Mesothelial cell of epicardium (in vitro differentiated cells): ENCODE measurements around the gene RBM26. TPM values are rescaled to one million over a fixed set of nuclear protein-coding genes. Genes with fewer than 3 reads are reported as not detected.

Experiments used
- DNase-seq, 2 experiments: peaks; one replicate each; pipeline ENCODE4 v3.0.0; 2021; ENCODE audit warnings: low spot score in 2 of 2; ENCODE audit not compliant: unreplicated experiment in 2 of 2
- H3K27ac Mint-ChIP-seq: 2 replicates; pipeline ENCODE4 v1.8.0; 2021; ENCODE audit warnings: mixed read lengths
- H3K27me3 Mint-ChIP-seq: 2 replicates; pipeline ENCODE4 v1.8.0; 2021; ENCODE audit warnings: low read depth, mixed read lengths
- H3K36me3 Mint-ChIP-seq: 2 replicates; pipeline ENCODE4 v1.8.0; 2021; ENCODE audit warnings: mixed read lengths
- H3K4me1 Mint-ChIP-seq: 2 replicates; pipeline ENCODE4 v1.8.0; 2021; ENCODE audit warnings: mixed read lengths
- H3K4me3 Mint-ChIP-seq: 2 replicates; pipeline ENCODE4 v1.8.0; 2021; ENCODE audit warnings: mild to moderate bottlenecking, moderate library complexity, mixed read lengths
- H3K9me3 Mint-ChIP-seq: 2 replicates; pipeline ENCODE4 v1.8.0; 2021; ENCODE audit warnings: mixed read lengths
- total RNA-seq: library from RNA; stranded (reverse); gene quantifications from 3 replicates; pipeline ENCODE4 v1.2.1, GENCODE V29; 2021
- TF ChIP-seq, protein P1 (sequence below): fragments of 200-600 bp; sonication (generic); IDR thresholded peaks from one replicate; pipeline ENCODE4 v1.5.0; 2021; ENCODE audit warnings: antibody characterized with exemption; ENCODE audit not compliant: unreplicated experiment

Gene RBM26
- total RNA-seq, 1 donor from 2014 or later, result 87.3 TPM

DNA sequence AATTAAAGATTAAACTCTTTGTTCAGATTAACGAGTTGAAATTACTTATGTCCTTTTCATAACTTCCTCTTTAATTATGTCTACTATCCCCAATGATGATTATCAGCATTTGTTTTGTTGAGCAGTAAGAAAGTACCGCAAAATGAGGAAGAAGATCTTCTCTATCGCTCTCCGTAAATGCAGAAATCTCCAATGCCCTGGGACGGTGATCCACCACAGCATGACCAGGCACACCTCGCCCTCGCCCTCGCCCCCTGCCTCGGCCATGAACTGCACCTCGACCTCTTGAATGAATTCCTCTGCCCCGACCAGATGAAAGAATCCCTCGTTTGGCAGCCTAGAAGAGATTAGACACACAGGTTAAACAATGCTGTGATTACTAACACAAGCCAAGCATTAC lies 69.1 kb downstream of the RBM26 start:
- TF ChIP-seq, protein P1, sequence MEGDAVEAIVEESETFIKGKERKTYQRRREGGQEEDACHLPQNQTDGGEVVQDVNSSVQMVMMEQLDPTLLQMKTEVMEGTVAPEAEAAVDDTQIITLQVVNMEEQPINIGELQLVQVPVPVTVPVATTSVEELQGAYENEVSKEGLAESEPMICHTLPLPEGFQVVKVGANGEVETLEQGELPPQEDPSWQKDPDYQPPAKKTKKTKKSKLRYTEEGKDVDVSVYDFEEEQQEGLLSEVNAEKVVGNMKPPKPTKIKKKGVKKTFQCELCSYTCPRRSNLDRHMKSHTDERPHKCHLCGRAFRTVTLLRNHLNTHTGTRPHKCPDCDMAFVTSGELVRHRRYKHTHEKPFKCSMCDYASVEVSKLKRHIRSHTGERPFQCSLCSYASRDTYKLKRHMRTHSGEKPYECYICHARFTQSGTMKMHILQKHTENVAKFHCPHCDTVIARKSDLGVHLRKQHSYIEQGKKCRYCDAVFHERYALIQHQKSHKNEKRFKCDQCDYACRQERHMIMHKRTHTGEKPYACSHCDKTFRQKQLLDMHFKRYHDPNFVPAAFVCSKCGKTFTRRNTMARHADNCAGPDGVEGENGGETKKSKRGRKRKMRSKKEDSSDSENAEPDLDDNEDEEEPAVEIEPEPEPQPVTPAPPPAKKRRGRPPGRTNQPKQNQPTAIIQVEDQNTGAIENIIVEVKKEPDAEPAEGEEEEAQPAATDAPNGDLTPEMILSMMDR, result no peak
- H3K27ac Mint-ChIP-seq, result no peak overlapping the region
- no peaks in the 10 kb centered on the region for H3K4me1 Mint-ChIP-seq
- no peak for DNase-seq
- no peak overlapping the region for H3K4me3 Mint-ChIP-seq
- no peaks in the 10 kb centered on the region for H3K9me3 Mint-ChIP-seq
- no peaks in the 10 kb centered on the region for H3K27me3 Mint-ChIP-seq
- H3K36me3 Mint-ChIP-seq, result peaks cover 60% of the 10 kb centered on the region

DNA sequence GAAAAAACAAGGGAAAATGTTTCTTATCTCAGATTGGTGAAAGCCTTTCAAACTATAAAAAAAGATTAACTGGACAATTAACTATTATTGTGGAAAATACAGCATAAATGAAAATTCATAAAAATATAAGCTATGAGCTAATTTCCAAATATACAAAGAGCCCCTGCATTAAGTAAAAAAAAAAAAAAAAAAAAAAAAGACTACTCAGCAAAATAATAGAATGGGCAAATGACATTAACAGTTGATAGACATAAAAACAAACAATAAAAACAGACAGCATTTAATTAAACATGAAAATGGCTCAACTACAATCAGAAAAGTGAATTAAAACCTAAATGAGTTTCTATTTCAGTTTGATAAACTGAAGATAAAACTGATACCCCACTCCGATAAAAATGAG lies 77.5 kb downstream of the RBM26 start:
- no peak for DNase-seq
- no peak overlapping the region for H3K27ac Mint-ChIP-seq
- H3K4me3 Mint-ChIP-seq, result no peak overlapping the region
- H3K4me1 Mint-ChIP-seq, result no peaks in the 10 kb centered on the region
- H3K36me3 Mint-ChIP-seq, result peaks cover 22% of the 10 kb centered on the region
- TF ChIP-seq, protein P1, result no peak
- no peaks in the 10 kb centered on the region for H3K9me3 Mint-ChIP-seq
- H3K27me3 Mint-ChIP-seq, result no peaks in the 10 kb centered on the region

GRCh38 chr13:79320433-79320832 lies 85.6 kb downstream of the RBM26 start:
- Mint-ChIP-seq H3K4me1 (no peaks in the 10 kb centered on the region), H3K4me3 (no peak overlapping the region), H3K9me3 (no peaks in the 10 kb centered on the region), H3K27me3 (no peaks in the 10 kb centered on the region), H3K36me3 (peaks cover 24% of the 10 kb centered on the region), H3K27ac (no peak overlapping the region)
- TF ChIP-seq, protein P1, result no peak
- no peak for DNase-seq

- no peaks in the 10 kb centered on the region for H3K4me1 Mint-ChIP-seq
- no peak for DNase-seq
- TF ChIP-seq, protein P1, result no peak
- H3K4me3 Mint-ChIP-seq, result no peak overlapping the region
- peaks cover 24% of the 10 kb centered on the region for H3K36me3 Mint-ChIP-seq
- H3K27ac Mint-ChIP-seq, result no peak overlapping the region
- H3K27me3 Mint-ChIP-seq, result no peaks in the 10 kb centered on the region
- H3K9me3 Mint-ChIP-seq, result no peaks in the 10 kb centered on the region
Measured at GRCh38 chr13:79318664-79319063, 87.4 kb downstream of the RBM26 start.

- H3K9me3 Mint-ChIP-seq, result no peaks in the 10 kb centered on the region
- H3K4me1 Mint-ChIP-seq, result no peaks in the 10 kb centered on the region
- no peak for DNase-seq
- peaks cover 25% of the 10 kb centered on the region for H3K36me3 Mint-ChIP-seq
- H3K4me3 Mint-ChIP-seq, result no peak overlapping the region
- TF ChIP-seq, protein P1, result no peak
- H3K27ac Mint-ChIP-seq, result no peak overlapping the region
- H3K27me3 Mint-ChIP-seq, result no peaks in the 10 kb centered on the region
Measured at GRCh38 chr13:79317856-79318255, 88.2 kb downstream of the RBM26 start.

DNA sequence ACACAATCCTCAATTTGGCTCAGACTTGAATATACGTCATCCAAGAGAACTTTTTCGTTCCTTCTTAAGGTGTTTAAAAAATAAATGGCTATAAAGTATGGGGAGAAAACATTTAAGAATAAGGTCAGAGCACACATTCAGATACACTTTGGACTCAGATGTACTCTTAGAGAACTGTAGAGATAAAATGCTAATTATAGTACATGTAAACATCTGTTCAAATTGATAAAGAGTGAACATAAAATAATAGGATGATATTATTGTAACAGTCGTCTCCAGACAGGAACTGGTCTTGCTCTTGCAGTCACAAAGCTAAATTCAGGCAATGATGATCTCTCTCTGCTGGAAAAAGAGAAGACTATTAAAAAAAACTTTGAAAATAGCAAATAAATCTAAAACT lies 91.4 kb downstream of the RBM26 start:
- H3K27ac Mint-ChIP-seq, result no peak overlapping the region
- TF ChIP-seq, protein P1, result no peak

More for the DNA sequence above, 91.4 kb downstream of the RBM26 start:
- Mint-ChIP-seq H3K27me3 (no peaks in the 10 kb centered on the region), H3K36me3 (peaks cover 11% of the 10 kb centered on the region), H3K4me1 (peaks cover 10% of the 10 kb centered on the region), H3K4me3 (no peak overlapping the region), H3K9me3 (no peaks in the 10 kb centered on the region)
- DNase-seq, result no peak
